Measurements from ENCODE around the gene CT45A9.
"Not testable (repeated sequence)": the region's sequence is repeated elsewhere in the genome, so short reads cannot be mapped to it uniquely, and the experiment has no call there.

DNA sequence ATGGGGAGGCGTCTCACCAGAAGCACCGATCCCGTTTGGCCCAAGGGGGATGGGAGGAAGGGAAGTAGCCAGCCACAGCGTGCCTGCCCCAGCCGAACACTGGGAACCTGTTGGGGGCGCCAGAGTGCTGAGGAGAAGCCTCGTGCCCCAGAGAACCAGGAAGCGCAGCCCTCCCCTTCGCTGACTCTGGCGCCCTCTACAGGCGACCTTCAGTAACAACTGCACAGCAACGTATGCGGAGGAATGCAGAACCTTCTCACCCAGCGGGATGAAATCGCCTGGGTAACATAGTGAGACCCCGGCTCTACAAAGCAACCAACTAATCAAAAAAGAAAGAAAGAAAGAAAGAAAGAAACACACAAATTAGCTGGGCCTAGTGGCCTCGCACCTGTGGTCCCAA, 17.2 kb downstream of the CT45A9 start, which contains the start of gene CT45A8:
- TF ChIP-seq, protein P1, sequence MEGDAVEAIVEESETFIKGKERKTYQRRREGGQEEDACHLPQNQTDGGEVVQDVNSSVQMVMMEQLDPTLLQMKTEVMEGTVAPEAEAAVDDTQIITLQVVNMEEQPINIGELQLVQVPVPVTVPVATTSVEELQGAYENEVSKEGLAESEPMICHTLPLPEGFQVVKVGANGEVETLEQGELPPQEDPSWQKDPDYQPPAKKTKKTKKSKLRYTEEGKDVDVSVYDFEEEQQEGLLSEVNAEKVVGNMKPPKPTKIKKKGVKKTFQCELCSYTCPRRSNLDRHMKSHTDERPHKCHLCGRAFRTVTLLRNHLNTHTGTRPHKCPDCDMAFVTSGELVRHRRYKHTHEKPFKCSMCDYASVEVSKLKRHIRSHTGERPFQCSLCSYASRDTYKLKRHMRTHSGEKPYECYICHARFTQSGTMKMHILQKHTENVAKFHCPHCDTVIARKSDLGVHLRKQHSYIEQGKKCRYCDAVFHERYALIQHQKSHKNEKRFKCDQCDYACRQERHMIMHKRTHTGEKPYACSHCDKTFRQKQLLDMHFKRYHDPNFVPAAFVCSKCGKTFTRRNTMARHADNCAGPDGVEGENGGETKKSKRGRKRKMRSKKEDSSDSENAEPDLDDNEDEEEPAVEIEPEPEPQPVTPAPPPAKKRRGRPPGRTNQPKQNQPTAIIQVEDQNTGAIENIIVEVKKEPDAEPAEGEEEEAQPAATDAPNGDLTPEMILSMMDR (conservative IDR thresholded peaks at IDR 0.05; ENCODE audit: low read length) = not testable (repeated sequence)
- not testable (repeated sequence) for TF ChIP-seq EZH2phosphoT487 (IDR thresholded peaks at IDR 0.05; ENCODE audit: borderline replicate concordance)
